SK-MEL-5 (cell line): Measurements from ENCODE around the gene DPP10. TPM values are rescaled to one million over a fixed set of nuclear protein-coding genes. Genes with fewer than 3 reads are reported as not detected.
"Not testable (repeated sequence)": the region's sequence is repeated elsewhere in the genome, so short reads cannot be mapped to it uniquely, and the experiment has no call there.

Source experiments
- DNase-seq: peaks from one replicate; pipeline ENCODE4 v3.0.0-alpha.2; 2016; ENCODE audit warnings: low read depth, low spot score
- in situ Hi-C: cut with HindIII; loops from 2 replicates; pipeline ENCODE4 v1.10.0; 2016; ENCODE audit warnings: low sequenced_read_pairs, high pct_unique_total_duplicates, low pct_unique_long_range_greater_than_20kb
- total RNA-seq: library from RNA; depleted of rRNA; stranded (reverse); fragments of >200 nt; shearing (Covaris generic); gene quantifications from 2 replicates; pipeline ENCODE4 v1.2.3, GENCODE V29; 2014

The DPP10 gene
- total RNA-seq, 1 experiment from 2014 or later = not detected

- DNase-seq = no peak
- in situ Hi-C loops = no loop called here
Observed at GRCh38 chr2:115327061-115327460, 884.6 kb downstream of the DPP10 start.

GRCh38 chr2:115359550-115359949, 917.1 kb downstream of the DPP10 start:
- no peak for DNase-seq
- in situ Hi-C loops = no loop called here

- DNase-seq = no peak
- in situ Hi-C loops = no loop called here
Observed at GRCh38 chr2:115364093-115364492, 921.7 kb downstream of the DPP10 start.

GRCh38 chr2:115369400-115369799, 927.0 kb downstream of the DPP10 start:
- DNase-seq = no peak
- in situ Hi-C loops = no loop called here

GRCh38 chr2:115374981-115375380, 932.5 kb downstream of the DPP10 start:
- DNase-seq = no peak
- in situ Hi-C loops = no loop called here

GRCh38 chr2:115384399-115384798, 942.0 kb downstream of the DPP10 start:
- in situ Hi-C loops = no loop called here
- DNase-seq = no peak

GRCh38 chr2:115386465-115386864, 944.0 kb downstream of the DPP10 start:
- no peak for DNase-seq
- in situ Hi-C loops = no loop called here

- DNase-seq = no peak
- in situ Hi-C loops = no loop called here
Observed at GRCh38 chr2:115389024-115389423, 946.6 kb downstream of the DPP10 start.

- in situ Hi-C loops = no loop called here
- no peak for DNase-seq
Observed at GRCh38 chr2:115389898-115390565, 947.6 kb downstream of the DPP10 start.

GRCh38 chr2:115396579-115396978, 954.1 kb downstream of the DPP10 start:
- no peak for DNase-seq
- in situ Hi-C loops = no loop called here

- in situ Hi-C loops = no loop called here
- DNase-seq = no peak
Observed at GRCh38 chr2:115400940-115401339, 958.5 kb downstream of the DPP10 start.

GRCh38 chr2:115412501-115412900, 970.1 kb downstream of the DPP10 start:
- no peak for DNase-seq
- in situ Hi-C loops = no loop called here

- no peak for DNase-seq
- in situ Hi-C loops = no loop called here
Observed at GRCh38 chr2:115413791-115414190, 971.4 kb downstream of the DPP10 start.

GRCh38 chr2:115414466-115414865, 972.0 kb downstream of the DPP10 start:
- DNase-seq = no peak
- in situ Hi-C loops = no loop called here

GRCh38 chr2:115422004-115422634, 979.7 kb downstream of the DPP10 start:
- DNase-seq = no peak
- in situ Hi-C loops = no loop called here

GRCh38 chr2:115427436-115427835, 985.0 kb downstream of the DPP10 start:
- in situ Hi-C loops = no loop called here
- DNase-seq = no peak

- DNase-seq, in situ Hi-C loops: not testable (repeated sequence)
Observed at GRCh38 chr2:115440746-115441145, 998.3 kb downstream of the DPP10 start.

GRCh38 chr2:115443539-115444185, 1001.2 kb downstream of the DPP10 start:
- in situ Hi-C loops = no loop called here
- no peak for DNase-seq

- in situ Hi-C loops = no loop called here
- DNase-seq = no peak
Observed at GRCh38 chr2:115460008-115460407, 1017.6 kb downstream of the DPP10 start.
